GM06990 (cell line): ENCODE measurements around the gene WNT1.

Experiments
- DNase-seq: peaks from one replicate; pipeline ENCODE4 v3.0.0-alpha.2; 2011; ENCODE audit not compliant: insufficient read length; ENCODE audit errors: extremely low read depth
- H3K27me3 ChIP-seq: replicated peaks from 2 replicates; pipeline ENCODE4 v1.6.0; 2011; ENCODE audit warnings: low read length; ENCODE audit not compliant: control insufficient read depth, insufficient read depth
- H3K36me3 ChIP-seq: 2 replicates; pipeline ENCODE4 v1.5.1; 2011; ENCODE audit warnings: low read length; ENCODE audit not compliant: control insufficient read depth, insufficient read depth
- H3K4me3 ChIP-seq: replicated peaks from 2 replicates; pipeline ENCODE4 v1.5.1; 2011; ENCODE audit warnings: low read depth, mild to moderate bottlenecking, control low read depth, low read length
- TF ChIP-seq, protein P1 (sequence below): IDR thresholded peaks from 2 replicates; pipeline ENCODE4 v1.5.1; 2011; ENCODE audit warnings: low read length, control low read depth, mild to moderate bottlenecking, inconsistent platforms; ENCODE audit not compliant: insufficient read depth, poor library complexity, severe bottlenecking

The WNT1 gene

DNA sequence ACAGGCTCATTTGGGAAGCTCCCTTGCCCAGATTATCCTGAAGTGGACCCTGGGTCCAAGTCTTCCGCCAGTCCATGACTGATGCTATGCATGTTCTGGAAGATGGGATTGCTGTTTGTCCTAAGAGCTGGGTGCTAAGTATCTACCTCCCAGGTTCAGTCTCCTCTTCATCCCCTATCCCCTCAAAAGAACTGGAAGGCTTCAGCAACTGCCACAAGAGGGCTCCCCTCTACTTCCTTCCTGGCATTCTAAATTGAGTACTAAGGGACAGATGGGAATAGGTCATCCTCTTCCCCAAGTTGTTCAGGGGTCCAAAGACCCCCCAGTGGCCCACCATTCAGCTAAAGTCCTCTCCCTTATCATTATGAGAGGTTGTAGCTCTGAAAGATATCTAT lies 43.8 kb upstream of the WNT1 start:
- Histone ChIP-seq H3K4me3 (no peak overlapping the region), H3K27me3 (no peaks in the 10 kb centered on the region), H3K36me3 (peaks cover 22% of the 10 kb centered on the region)
- TF ChIP-seq, protein P1, sequence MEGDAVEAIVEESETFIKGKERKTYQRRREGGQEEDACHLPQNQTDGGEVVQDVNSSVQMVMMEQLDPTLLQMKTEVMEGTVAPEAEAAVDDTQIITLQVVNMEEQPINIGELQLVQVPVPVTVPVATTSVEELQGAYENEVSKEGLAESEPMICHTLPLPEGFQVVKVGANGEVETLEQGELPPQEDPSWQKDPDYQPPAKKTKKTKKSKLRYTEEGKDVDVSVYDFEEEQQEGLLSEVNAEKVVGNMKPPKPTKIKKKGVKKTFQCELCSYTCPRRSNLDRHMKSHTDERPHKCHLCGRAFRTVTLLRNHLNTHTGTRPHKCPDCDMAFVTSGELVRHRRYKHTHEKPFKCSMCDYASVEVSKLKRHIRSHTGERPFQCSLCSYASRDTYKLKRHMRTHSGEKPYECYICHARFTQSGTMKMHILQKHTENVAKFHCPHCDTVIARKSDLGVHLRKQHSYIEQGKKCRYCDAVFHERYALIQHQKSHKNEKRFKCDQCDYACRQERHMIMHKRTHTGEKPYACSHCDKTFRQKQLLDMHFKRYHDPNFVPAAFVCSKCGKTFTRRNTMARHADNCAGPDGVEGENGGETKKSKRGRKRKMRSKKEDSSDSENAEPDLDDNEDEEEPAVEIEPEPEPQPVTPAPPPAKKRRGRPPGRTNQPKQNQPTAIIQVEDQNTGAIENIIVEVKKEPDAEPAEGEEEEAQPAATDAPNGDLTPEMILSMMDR, result peak; percentile 33
- DNase-seq, result no peak

DNA sequence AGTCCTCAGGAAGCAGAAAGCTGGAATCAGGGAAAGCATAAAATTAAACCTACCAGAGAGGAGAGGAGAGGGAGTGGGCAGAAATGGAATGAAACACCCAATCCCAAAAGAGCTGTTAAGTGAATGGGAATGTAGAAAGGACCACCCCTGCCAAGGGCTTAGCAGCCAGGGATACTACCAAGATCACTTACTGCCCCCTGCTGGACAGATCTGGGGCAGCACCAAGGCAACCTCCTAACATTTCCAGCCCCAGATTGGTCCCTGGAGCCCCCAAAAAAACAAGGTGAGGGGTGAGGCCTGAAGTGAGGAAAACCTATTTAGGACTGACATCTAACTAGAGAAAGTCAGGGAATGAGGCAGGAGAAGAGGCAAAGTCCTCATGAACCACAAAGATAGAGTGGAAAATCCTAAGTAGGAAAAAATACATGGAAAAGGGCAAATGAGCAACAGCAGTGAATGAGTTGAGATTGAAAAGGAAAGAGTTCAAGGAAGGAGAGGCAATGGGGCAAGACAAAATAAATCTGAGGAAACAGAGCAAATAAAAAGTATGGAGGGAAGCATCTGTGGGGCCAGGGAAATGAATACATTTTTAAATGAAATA lies 41.6 kb upstream of the WNT1 start:
- TF ChIP-seq, protein P1, result peak; percentile 96
- H3K27me3 ChIP-seq, result no peaks in the 10 kb centered on the region
- peaks cover 33% of the 10 kb centered on the region for H3K36me3 ChIP-seq
- no peak for DNase-seq
- H3K4me3 ChIP-seq, result no peak overlapping the region

DNA sequence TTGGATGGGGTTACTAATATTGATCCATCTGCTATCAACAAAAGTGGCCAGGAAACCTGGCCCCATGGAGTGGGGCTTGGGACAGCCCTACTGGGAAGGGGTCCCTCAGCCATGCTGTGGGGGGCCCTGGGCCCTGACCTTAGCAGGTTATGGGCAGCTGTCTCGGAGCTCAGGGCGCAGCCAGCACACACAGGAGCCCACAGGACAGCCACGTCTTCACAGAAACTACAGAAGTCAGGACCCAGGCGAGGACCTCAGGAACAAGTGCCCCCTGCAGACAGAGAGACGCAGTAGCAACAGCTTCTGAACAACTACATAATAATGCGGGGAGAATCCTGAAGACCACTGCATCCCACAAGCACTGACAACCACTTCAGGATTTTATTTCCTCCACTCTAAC lies 41.0 kb upstream of the WNT1 start:
- Histone ChIP-seq H3K36me3 (peaks cover 33% of the 10 kb centered on the region), H3K4me3 (no peak overlapping the region), H3K27me3 (no peaks in the 10 kb centered on the region)
- no peak for DNase-seq
- TF ChIP-seq, protein P1, result peak; percentile 5

DNA sequence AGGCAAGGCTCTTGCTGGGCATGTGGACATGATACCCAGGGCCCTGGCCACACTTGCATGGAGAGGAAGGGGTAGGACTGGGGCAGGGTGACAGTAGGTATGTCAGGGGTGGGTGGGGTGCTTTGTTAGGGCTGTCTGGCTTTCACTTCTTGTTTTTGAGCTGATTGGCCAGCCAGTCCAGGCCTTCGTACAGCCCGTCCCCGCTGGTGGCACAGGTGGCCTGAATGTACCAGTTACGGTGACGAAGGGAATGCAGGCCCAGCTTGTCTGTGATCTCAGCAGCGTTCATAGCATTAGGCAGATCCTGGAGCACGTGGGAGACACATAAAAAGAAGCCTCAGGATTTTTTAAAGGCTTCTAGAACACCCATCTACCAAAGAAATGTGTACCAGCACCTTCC lies 39.3 kb upstream of the WNT1 start:
- TF ChIP-seq, protein P1, result no peak
- Histone ChIP-seq H3K36me3 (peaks cover 29% of the 10 kb centered on the region), H3K27me3 (no peaks in the 10 kb centered on the region), H3K4me3 (no peak overlapping the region)
- DNase-seq, result no peak

DNA sequence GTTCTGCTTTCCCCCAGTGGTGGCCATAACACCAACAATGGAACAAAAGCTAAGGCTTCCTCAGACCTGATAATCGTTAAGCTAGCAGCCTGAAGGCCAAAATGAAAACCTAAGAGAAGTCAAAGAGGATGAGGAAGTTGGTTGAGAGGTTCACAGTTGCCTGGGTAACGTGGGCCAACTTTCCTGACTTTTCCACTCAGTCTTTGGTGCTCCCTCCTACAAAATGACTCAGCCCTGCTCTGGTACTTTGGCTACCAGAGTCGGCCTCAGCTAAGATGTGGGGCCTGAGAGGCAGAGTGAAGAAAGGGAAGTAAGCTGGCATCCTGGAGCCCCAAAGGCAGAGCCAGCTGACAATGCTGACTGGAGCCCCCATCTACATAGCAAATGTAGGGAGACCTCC lies 37.9 kb upstream of the WNT1 start:
- H3K36me3 ChIP-seq, result peaks cover 29% of the 10 kb centered on the region
- H3K27me3 ChIP-seq, result no peaks in the 10 kb centered on the region
- no peak overlapping the region for H3K4me3 ChIP-seq
- DNase-seq, result no peak
- TF ChIP-seq, protein P1, result no peak

DNA sequence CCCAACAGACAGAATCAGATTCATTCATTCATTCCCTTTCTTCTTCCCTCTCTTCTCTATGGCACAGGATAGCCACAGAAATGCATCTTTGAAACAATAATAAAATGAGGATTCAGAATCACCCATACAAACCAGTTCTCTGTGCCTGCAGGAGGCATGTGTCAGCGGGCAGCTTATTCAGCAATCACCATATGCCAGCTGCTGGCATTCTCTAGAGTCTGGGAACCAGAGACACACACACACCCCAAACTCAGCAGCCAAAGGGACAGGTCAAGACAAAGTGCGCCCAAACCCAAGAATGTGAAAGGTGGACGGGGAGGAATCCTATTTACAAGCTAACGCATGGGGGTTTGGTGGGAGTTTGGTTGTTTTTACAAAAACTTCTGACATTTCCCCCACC lies 34.9 kb upstream of the WNT1 start:
- TF ChIP-seq, protein P1, result no peak
- Histone ChIP-seq H3K4me3 (no peak overlapping the region), H3K36me3 (peaks cover 21% of the 10 kb centered on the region), H3K27me3 (no peaks in the 10 kb centered on the region)
- DNase-seq, result no peak
